Activated naive CD8-positive, alpha-beta T cell (primary cell): ENCODE measurements around the gene TMEM37.

ENCODE experiments used
- H3K27ac Mint-ChIP-seq: one replicate; pipeline ENCODE4 v1.8.0; 2021; ENCODE audit warnings: mixed read lengths
- H3K27me3 Mint-ChIP-seq: one replicate; pipeline ENCODE4 v1.8.0; 2021; ENCODE audit warnings: mixed read lengths
- H3K36me3 Mint-ChIP-seq: one replicate; pipeline ENCODE4 v1.8.0; 2021; ENCODE audit warnings: mixed read lengths
- H3K4me1 Mint-ChIP-seq: one replicate; pipeline ENCODE4 v1.8.0; 2021; ENCODE audit warnings: low read depth, mixed read lengths
- H3K4me3 Mint-ChIP-seq: one replicate; pipeline ENCODE4 v1.8.0; 2021; ENCODE audit warnings: mild to moderate bottlenecking, mixed read lengths
- H3K9me3 Mint-ChIP-seq: one replicate; pipeline ENCODE4 v1.8.0; 2021; ENCODE audit warnings: low read depth, mixed read lengths

The TMEM37 gene

DNA sequence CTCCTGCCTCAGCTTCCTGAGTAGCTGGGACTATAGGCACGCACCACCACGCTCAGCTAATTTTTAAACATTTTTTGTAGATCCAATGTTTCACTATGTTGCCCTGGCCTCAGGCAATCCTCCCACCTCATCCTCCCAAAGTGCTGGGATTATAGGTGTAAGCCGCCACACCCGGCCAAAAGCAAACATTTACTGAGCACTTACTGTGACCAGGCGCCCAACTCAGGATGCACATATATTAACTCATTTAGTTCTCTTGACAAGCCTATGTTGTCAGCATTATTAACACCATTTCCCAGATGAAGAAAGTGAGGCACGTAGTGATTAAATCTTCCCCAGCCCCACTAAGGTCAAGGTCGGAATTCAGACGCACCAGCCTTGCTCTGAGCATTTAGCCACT lies 41.1 kb downstream of the TMEM37 start:
- Mint-ChIP-seq H3K27me3 (peaks cover 3% of the 10 kb centered on the region), H3K27ac (no peak overlapping the region), H3K9me3 (no peaks in the 10 kb centered on the region), H3K4me3 (no peak overlapping the region), H3K4me1 (no peaks in the 10 kb centered on the region), H3K36me3 (no peaks in the 10 kb centered on the region)

DNA sequence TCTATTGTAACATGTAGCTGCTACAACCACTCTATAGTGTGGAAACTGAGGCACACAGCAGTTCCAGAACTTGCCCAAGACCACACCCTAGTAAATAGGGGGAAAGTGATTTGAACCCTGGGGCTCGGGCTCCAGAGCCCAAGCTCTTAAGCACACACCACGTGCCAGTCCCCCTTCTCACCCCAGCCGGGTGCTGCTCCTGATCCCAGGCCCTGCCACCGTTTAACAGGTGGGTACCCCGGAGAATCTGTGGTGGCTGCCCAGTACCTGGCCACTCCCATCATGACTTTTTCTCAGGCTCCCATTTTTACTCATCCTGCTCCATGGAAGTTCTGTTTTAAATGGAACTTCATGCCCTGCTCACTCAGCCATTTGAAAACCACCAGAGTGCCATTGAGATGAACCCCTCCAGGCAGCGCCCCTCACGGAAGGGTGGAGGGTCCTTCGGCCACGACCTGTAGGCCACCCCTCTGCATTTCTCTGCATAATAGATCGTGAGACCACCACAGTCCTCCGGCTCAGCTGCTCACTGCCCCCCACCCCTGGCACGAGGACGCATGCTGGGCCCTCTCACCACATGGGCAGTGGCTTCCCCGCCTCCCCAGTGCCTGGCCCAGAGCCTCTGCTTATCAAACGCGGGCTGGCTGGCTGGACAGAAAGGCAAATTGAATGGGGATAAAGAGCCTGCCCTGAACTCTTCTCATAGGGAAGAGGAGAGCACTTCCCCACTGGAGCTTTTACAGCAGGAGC lies 42.1 kb downstream of the TMEM37 start:
- no peaks in the 10 kb centered on the region for H3K4me1 Mint-ChIP-seq
- no peaks in the 10 kb centered on the region for H3K36me3 Mint-ChIP-seq
- H3K27me3 Mint-ChIP-seq, result peaks cover 3% of the 10 kb centered on the region
- H3K9me3 Mint-ChIP-seq, result no peaks in the 10 kb centered on the region
- H3K4me3 Mint-ChIP-seq, result no peak overlapping the region
- H3K27ac Mint-ChIP-seq, result no peak overlapping the region

- Mint-ChIP-seq H3K4me3 (no peak overlapping the region), H3K27me3 (peaks cover 3% of the 10 kb centered on the region), H3K27ac (no peak overlapping the region), H3K9me3 (no peaks in the 10 kb centered on the region), H3K36me3 (no peaks in the 10 kb centered on the region), H3K4me1 (no peaks in the 10 kb centered on the region)
These were observed 42.9 kb downstream of the TMEM37 start for GRCh38 chr2:119474371-119475224.

- Mint-ChIP-seq H3K36me3 (no peaks in the 10 kb centered on the region), H3K9me3 (no peaks in the 10 kb centered on the region), H3K4me3 (no peak overlapping the region), H3K27me3 (peaks cover 3% of the 10 kb centered on the region), H3K4me1 (no peaks in the 10 kb centered on the region), H3K27ac (no peak overlapping the region)
These were observed 43.7 kb downstream of the TMEM37 start for GRCh38 chr2:119475225-119475856.

GRCh38 chr2:119475857-119476244 lies 44.2 kb downstream of the TMEM37 start:
- Mint-ChIP-seq H3K36me3 (no peaks in the 10 kb centered on the region), H3K9me3 (no peaks in the 10 kb centered on the region), H3K27me3 (peaks cover 3% of the 10 kb centered on the region), H3K4me1 (no peaks in the 10 kb centered on the region), H3K27ac (no peak overlapping the region), H3K4me3 (no peak overlapping the region)

DNA sequence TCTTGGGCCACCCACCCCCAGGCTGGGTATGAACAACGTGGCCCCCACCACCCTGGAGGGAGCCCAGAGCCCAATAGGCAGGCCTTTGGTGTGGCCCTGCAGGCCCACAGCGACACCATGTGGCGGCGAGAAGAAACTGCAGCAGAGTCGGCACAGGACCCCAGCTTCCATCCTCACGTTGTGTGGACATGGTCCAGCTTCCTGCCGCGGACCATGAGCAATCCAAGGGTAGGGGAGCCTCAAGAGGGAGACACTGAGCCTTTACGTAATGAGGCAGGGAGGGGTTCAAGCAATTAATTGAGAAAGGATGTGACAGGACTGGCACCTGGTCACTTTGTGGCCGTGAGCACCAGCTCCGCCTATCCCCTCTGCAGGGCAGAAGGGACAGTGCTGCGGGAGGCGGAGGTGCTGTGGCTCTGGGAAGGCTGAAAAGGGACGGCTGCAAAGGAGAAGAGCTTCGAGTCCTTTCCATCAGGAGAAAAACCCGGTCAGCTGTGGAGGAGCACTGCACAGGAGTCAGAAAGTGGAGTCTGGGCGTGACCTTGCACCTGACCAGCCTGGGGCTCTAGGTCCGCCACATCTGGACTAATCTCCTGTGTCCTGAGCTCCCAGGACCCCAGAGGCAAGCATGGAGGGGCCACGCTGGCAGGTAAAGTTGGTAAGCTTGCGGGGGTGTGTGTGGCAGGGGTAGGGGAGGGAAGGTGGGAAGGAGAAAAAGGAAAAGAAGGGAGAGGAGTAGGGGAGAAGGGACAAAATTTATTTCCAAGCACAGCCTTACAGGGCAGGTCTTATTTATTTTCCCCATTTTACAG lies 44.9 kb downstream of the TMEM37 start:
- peaks cover 3% of the 10 kb centered on the region for H3K27me3 Mint-ChIP-seq
- no peaks in the 10 kb centered on the region for H3K36me3 Mint-ChIP-seq

GRCh38 chr2:119477113-119477505 lies 45.5 kb downstream of the TMEM37 start:
- H3K9me3 Mint-ChIP-seq, result no peaks in the 10 kb centered on the region
- H3K27ac Mint-ChIP-seq, result no peak overlapping the region
- H3K27me3 Mint-ChIP-seq, result peaks cover 3% of the 10 kb centered on the region
- no peaks in the 10 kb centered on the region for H3K36me3 Mint-ChIP-seq
- H3K4me1 Mint-ChIP-seq, result no peaks in the 10 kb centered on the region
- no peak overlapping the region for H3K4me3 Mint-ChIP-seq

More for the DNA sequence above, 44.9 kb downstream of the TMEM37 start:
- no peaks in the 10 kb centered on the region for H3K4me1 Mint-ChIP-seq
- no peaks in the 10 kb centered on the region for H3K9me3 Mint-ChIP-seq
- H3K4me3 Mint-ChIP-seq, result no peak overlapping the region
- no peak overlapping the region for H3K27ac Mint-ChIP-seq

DNA sequence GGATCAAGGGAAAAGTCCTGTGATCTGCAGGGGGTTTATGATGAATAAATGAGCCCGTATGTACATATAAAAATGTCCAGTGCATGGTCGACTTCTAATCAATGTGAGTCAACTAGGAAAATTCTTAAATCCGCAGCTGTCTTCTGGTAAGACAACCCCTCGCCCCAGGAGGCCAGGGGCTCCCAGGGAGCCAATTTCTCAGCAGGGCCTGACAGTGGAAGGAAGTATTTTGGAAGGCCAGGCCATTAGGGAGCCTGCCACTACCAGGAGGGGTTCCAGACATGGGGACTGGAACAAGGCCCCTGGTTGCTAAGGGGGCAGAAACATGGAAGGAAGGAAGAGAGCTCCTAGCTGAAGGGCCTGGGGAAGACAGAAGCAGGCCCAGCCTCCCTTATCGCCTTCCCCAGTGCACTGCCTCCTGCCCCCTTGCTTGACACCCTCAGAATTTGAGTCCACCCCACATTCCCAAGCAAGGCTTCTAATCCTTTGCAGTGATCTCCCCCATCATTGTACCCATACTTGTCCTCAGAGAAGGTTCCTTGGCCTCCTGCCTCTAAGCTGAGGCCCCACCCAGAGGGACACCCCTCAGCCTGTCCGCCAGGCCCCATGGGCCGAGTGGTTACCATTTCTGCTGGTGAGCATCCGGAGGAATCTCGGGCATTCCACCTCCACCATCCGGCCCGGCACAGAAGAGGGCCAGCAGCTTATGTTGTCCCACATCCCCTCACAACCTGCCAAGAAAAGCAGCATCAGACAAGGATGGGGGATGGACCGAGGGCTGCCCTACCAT lies 46.7 kb downstream of the TMEM37 start:
- H3K4me3 Mint-ChIP-seq, result no peak overlapping the region
- no peak overlapping the region for H3K27ac Mint-ChIP-seq
- H3K4me1 Mint-ChIP-seq, result no peaks in the 10 kb centered on the region
- H3K9me3 Mint-ChIP-seq, result no peaks in the 10 kb centered on the region
- H3K27me3 Mint-ChIP-seq, result peaks cover 3% of the 10 kb centered on the region
- no peaks in the 10 kb centered on the region for H3K36me3 Mint-ChIP-seq

- H3K4me3 Mint-ChIP-seq, result no peak overlapping the region
- H3K27ac Mint-ChIP-seq, result no peak overlapping the region
- no peaks in the 10 kb centered on the region for H3K4me1 Mint-ChIP-seq
- H3K27me3 Mint-ChIP-seq, result peaks cover 3% of the 10 kb centered on the region
- H3K9me3 Mint-ChIP-seq, result no peaks in the 10 kb centered on the region
- H3K36me3 Mint-ChIP-seq, result no peaks in the 10 kb centered on the region
These were observed 47.3 kb downstream of the TMEM37 start for GRCh38 chr2:119478978-119479295.

DNA sequence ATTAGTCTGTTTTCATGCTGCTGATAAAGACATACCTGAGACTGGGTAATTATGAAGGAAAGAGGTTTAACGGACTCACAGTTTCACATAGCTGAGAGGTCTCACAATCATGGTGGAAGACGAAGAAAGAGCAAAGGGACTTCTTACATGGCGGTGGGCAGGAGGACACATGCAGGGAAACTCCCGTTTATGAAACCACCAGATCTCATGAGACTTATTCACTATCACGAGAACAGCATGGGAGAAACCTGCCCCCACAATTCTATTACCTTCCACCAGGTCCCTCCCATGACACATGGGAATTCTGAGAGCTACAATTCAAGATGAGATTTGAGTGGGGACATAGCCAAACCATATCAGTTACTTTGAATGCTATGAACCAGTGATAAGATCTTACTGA lies 48.5 kb downstream of the TMEM37 start:
- Mint-ChIP-seq H3K27ac (no peak overlapping the region), H3K9me3 (no peaks in the 10 kb centered on the region), H3K4me1 (no peaks in the 10 kb centered on the region), H3K36me3 (no peaks in the 10 kb centered on the region), H3K27me3 (peaks cover 3% of the 10 kb centered on the region), H3K4me3 (no peak overlapping the region)

GRCh38 chr2:119480718-119481142 lies 49.1 kb downstream of the TMEM37 start:
- no peak overlapping the region for H3K4me3 Mint-ChIP-seq
- H3K27ac Mint-ChIP-seq, result no peak overlapping the region
- H3K36me3 Mint-ChIP-seq, result no peaks in the 10 kb centered on the region
- peaks cover 3% of the 10 kb centered on the region for H3K27me3 Mint-ChIP-seq
- no peaks in the 10 kb centered on the region for H3K4me1 Mint-ChIP-seq
- H3K9me3 Mint-ChIP-seq, result no peaks in the 10 kb centered on the region

DNA sequence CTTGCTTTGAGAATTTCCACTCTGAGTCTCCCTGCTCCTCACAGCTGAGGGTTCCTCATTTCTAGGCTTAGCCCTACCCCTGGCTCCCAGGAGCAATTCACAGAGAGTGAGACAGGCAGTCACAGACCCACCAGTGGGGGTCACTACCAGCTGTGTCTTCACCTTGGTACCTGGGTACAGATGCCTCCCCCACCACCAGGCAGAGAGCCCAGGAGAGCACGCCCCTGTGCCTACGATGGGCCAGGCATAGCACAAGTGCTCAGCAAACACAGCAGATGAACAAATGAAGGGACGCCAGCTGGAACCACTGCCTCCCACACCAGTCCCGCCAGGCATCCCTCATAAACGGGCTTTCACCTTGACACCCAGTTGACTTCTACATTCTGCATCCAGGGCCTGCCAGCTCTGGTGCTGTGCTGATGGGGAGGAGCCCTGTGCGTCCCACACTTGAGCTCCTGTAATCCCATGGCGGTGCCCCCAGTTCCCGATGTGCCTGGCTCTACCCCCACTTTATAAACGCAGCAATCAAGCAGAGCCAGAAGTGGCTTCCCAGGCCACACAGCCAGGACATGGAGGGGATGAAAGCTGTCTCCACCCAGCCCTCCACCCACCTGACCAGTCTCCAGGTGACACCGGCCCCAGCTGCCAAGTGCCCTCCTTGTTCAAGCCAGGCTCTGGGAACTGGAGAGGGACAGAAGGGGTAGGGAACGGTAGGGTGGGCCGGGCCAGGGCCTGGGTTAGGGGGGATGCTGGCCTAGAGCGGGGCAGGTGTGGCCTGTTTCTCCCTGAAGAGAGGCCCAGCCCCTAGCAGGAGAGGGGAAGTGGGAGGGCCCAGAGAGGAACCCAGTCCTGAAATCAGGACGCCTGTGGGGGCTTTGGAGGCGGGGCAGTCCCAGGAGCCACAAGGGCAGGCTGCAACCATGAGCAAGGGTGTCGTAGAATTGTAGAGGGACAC lies 50.1 kb downstream of the TMEM37 start:
- Mint-ChIP-seq H3K9me3 (no peaks in the 10 kb centered on the region), H3K36me3 (no peaks in the 10 kb centered on the region), H3K4me3 (no peak overlapping the region), H3K27me3 (no peaks in the 10 kb centered on the region), H3K4me1 (no peaks in the 10 kb centered on the region), H3K27ac (no peak overlapping the region)
